Measurements from ENCODE around the gene CETN1.

Gene CETN1

GRCh38 chr18:580154-580553 lies at the start of gene CETN1:
TSS of gene CETN1 (plus strand) at chr18:580380. CDS start at chr18:580409, 29 bp downstream.
- no peak for DNase-seq

GRCh38 chr18:532018-532417 lies 48.2 kb upstream of the CETN1 start:
- no peak for DNase-seq

GRCh38 chr18:532632-533031 lies 47.5 kb upstream of the CETN1 start:
- no peak for DNase-seq

GRCh38 chr18:533995-534601 lies 46.1 kb upstream of the CETN1 start:
- DNase-seq = no peak

GRCh38 chr18:543447-544078 lies 36.6 kb upstream of the CETN1 start:
- DNase-seq = no peak

GRCh38 chr18:549967-550366 lies 30.2 kb upstream of the CETN1 start:
- DNase-seq = no peak

- DNase-seq = no peak
Measured at GRCh38 chr18:551404-552061, 28.6 kb upstream of the CETN1 start.

GRCh38 chr18:555705-556457 lies 24.3 kb upstream of the CETN1 start:
- DNase-seq = no peak

- DNase-seq = no peak
Measured at GRCh38 chr18:564708-565561, 15.2 kb upstream of the CETN1 start.

- no peak for DNase-seq
Measured at GRCh38 chr18:565562-566061, 14.6 kb upstream of the CETN1 start.

GRCh38 chr18:567122-567521 lies 13.1 kb upstream of the CETN1 start:
- DNase-seq = no peak

- no peak for DNase-seq
Measured at GRCh38 chr18:568731-569130, 11.4 kb upstream of the CETN1 start.

- DNase-seq = no peak
Measured at GRCh38 chr18:570256-570655, 9.9 kb upstream of the CETN1 start.

- no peak for DNase-seq
Measured at GRCh38 chr18:570697-571096, 9.5 kb upstream of the CETN1 start.

- DNase-seq = no peak
Measured at GRCh38 chr18:572091-572830, 7.9 kb upstream of the CETN1 start.

- DNase-seq = no peak
Measured at GRCh38 chr18:572831-573289, 7.3 kb upstream of the CETN1 start.

GRCh38 chr18:573385-573784 lies 6.8 kb upstream of the CETN1 start:
- DNase-seq = no peak

GRCh38 chr18:574149-574860 lies 5.9 kb upstream of the CETN1 start:
- DNase-seq = no peak

GRCh38 chr18:574865-575645 lies 5.1 kb upstream of the CETN1 start:
- DNase-seq = no peak

- DNase-seq = no peak
Measured at GRCh38 chr18:576924-577323, 3.3 kb upstream of the CETN1 start.

Data from activated CD4-positive, alpha-beta T cell treated with anti-CD3 and anti-CD28 coated beads, Interleukin-2, amount 50 U/mL, for 4 hours (primary cell).